ENCODE data around the gene ANKRD9.

ANKRD9 gene

DNA sequence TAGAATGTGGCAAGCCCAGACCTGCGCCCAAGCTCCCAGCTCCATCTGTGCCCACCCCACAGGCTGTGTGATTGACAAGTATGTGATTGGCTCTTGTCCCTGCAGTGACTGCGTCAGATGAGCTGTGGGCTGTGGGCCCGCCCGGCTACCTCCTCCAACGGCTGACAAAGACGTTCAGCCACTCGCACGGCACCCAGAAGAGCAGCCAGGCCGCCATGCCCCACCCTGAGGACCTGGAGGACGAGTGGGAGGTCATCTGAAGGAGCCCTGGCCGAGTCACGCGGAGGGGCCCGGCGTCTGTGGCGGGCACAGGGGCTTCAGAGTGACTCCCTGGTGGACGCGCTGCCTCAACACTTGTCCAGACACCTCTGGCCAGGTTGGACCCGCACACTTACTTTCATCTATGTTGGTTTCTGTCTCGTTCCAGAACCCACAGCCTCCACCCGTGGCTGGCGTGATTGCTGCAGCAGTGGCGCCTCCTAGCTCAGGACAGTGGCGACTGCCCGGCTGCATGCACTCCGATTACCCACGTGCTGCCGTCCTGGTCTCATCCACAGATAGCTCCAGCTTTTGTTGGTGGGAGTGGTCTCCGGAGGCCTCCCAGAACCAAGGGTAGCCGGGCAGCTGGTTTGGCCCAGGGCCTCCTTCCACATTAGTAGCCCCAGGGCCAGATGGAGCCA, 11.4 kb downstream of the ANKRD9 start:
- no peak for DNase-seq (ENCODE audit: low read depth)

DNA sequence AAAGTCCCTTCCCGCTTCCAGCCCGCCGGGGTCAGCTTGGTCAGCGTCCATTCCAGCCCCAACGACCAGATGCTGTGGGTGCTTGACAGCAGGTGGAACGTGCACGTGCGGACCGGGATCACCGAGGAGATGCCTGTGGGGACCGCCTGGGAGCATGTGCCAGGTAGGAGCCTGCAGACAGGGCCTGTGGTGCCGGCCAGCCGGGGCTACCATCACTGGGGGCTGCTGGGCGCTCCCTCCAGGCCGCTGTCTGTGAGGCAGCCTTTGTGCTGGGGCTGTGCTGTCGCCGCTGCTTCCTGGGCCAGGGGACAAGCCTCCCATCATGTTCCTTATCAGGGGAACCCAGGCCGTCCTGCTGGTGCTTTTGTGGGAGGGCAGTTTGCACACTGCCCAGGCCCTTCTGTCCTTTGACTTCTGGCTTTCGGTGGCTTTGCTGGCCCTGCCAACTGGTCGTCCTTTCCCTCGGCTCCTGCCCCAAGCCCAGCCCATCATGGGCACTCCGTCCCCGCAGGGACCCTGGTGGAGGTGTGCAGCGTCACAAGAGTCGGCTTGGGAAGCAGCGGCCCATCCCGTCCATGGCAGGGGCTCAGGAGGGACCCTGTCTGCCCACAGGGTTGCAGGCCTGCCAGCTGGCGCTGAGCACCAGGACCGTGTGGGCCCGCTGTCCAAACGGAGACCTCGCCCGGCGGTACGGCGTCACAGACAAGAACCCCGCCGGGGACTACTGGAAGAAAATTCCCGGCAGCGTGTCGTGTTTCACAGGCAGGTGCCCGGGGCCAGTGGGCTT, 12.4 kb downstream of the ANKRD9 start:
- no peak for DNase-seq (ENCODE audit: low read depth)

DNA sequence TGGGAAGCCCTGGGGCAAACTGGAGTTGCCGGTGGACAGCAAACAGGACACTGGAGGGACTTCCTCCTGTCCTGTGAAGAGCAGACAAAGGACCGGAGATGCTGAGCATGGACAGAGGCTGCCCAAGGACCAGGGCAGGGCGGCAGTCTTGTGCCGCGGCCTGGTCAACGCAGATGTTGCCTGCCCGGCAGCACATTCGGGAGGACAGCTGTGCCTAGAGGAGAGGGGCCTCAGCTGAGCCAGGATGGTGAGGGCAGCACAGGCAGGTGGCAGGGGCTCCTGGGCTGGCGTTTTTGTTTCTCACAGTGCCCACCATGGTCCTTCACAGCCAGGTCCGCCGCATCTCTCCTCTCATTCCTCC, 13.3 kb downstream of the ANKRD9 start:
- no peak for DNase-seq (ENCODE audit: low read depth)

DNA sequence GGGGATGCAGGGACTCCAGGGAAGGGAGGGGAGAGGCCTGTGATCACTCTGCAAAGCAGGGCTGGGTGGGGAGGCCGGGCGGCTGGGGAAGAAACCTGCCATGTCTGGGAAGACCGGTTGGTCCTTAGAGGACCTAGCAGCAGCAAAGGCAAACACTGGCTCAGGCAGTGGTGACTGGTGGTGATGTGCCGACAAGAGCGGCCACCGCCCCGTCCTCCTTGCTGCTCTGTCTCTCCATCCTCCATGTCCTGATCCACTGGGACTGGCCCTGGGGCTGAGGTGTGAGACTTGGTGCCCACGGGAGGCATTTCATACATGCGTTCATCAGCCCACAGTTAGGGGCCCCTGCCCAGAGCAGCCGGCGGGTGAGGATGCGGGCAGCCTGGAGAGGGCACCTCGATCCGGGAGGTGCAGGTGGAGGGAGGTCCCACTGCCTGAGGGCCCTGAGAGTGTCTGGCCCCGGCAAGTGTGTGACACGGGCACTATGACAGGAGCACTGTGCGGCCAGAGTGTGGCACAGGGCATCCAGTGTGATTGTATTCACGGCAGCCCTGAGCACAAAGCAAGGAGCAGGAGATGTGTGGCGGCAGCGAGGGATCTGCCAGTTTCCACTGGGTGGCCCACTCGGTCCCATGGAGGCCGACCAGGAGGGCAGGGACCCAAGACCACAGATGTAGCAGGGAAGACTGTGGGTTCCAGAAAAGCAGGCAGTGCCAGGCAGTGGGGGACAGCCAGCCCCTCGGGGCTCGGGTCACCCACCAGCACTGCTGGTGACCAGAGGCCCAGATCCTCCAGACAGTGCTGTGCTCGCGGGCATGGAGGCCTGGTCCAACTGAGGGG, 13.9 kb downstream of the ANKRD9 start:
- DNase-seq (ENCODE audit: low read depth): no peak

DNA sequence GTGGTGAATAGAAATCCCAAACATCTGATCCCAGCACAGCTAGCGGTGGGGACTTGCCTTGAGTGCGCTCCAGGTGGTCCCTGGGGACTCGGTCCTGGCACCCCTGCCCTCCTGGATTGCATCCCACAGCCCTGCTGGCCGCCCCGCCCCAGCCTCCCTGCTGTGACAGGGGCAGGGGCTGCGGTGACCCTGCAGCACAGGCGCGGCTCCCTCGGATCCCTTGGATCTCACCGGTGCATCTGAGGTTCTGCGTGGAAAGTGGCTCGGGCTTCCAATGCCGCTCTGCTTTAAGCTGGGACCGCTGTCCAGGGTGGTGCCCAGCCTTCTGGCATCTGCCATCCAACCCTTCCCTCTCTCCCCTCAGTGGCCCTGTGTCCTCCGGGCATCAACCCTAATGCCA, 16.0 kb downstream of the ANKRD9 start:
- no peak for DNase-seq (ENCODE audit: low read depth)

- no peak for DNase-seq (ENCODE audit: low read depth)
Observed at GRCh38 chr14:102493096-102493495, 16.5 kb downstream of the ANKRD9 start.

GRCh38 chr14:102492531-102492910, 17.1 kb downstream of the ANKRD9 start:
- DNase-seq (ENCODE audit: low read depth): no peak

DNA sequence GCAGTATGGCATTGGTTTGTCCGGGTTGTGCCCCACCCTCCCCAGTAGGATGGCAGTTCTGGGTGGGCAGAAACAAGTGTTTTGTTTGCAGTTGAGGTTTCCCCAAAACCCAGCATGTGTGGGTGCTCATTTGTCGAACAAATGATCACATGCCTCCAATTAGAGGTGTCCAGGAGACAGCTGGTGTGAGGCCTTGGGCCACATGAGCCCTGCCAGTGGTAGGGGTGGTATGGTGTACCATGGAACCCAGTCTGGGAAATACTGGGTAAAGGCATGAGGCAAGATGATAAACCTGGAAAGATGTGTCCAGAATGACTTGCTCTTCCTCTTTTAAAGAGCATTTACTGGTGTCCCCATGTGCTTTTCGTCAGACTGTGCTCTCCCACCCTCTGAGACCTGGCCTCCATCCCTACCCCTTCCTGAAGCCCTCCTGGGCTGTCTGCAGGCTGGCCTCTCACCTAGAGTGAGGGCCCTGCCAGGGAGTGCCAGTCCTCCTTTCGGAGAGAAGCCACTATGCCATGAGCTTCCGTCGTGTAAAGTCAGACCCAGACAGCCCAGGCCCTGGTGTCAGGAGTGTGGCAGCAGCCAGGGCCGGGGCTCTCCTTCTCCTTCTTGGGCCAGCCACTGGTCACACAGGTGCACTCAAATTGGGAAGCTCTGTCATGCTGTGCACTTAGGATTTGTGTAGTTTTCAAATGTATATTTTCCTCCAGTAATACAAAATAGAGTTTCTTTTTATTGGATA, 17.6 kb downstream of the ANKRD9 start:
- no peak for DNase-seq (ENCODE audit: low read depth)

DNA sequence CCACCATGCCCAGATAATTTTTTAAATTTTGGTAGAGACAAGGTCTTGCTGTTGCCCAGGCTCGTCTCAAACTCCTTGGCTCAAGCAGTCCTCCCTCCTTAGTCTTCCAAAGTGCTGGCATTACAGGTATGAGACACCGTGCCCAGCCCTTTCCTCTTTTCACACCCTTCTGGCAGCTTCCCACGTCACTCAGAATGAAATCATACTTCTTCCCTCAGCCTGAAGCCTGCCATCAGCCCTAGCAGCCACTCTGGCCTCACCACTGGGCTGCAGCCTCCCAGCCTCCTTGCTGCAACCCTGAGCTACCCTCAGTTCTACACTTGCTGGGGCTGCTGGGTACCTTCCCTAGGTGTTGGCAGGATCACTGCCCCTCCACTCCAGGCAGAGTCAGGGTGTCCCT, 18.2 kb downstream of the ANKRD9 start:
- no peak for DNase-seq (ENCODE audit: low read depth)

- DNase-seq (ENCODE audit: low read depth): no peak
Observed at GRCh38 chr14:102490456-102490855, 19.1 kb downstream of the ANKRD9 start.

DNA sequence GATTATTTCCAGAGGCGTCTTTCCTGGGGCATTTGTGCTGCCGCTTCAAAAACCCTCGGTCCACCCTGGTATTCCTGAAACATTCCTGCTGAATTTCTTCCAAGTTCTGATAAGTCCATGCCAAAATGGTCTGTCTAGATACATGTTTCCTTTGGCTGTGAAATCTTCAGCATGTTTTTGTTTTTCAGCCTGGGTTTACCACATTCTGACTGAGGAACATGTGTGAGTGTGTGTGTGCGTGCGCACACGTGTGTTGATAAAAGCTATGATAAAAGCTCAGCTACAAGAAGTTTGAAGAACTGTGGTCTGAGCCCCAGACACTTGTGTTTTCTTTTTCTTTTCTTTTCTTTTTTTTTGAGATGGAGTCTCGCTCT, 22.4 kb downstream of the ANKRD9 start:
- DNase-seq (ENCODE audit: low read depth): no peak

GRCh38 chr14:102486513-102487203, 22.9 kb downstream of the ANKRD9 start:
- DNase-seq (ENCODE audit: low read depth): no peak

- no peak for DNase-seq (ENCODE audit: low read depth)
Observed at GRCh38 chr14:102485693-102486512, 23.7 kb downstream of the ANKRD9 start.

DNA sequence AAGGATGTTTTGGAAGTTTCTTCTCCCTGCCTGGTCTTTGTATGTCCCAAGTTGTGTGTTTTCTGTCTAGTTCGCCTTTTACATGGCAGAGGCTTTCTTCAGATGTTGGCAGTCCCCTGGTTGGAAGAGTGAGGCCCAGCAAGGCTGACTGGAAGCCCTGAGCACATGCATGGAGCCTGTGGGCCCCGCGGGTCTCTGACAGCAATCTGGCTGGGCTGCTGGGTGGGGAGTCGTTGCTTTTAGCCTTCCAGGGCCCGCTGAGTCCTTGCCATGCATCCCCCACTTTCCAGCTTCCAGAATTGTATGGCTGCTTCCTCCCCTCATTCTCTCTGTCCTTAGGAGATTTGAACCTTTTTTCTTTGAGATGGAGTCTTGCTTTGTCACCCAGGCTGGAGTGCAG, 25.3 kb downstream of the ANKRD9 start:
- DNase-seq (ENCODE audit: low read depth): no peak

DNA sequence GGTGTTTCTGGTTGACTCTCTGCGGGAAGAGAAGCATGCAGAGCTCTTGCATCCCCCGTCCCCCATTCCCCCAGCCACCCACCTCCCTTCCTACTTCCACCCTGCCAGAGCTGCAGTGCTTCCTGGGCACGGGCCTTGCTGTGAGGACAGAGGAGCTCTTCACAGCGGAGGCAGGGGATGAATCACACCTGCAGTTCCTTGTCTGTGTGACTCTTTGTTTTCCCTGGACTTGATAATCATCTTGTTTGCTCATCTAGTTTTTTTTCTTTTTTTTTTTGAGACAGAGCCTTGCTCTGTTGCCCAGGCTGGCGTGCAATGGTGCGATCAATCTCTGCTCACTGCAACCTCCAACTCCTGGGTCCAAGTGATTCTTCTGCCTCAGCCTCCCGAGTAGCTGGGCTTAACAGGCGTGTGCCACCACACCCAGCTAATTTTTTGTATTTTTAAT, 27.8 kb downstream of the ANKRD9 start:
- DNase-seq (ENCODE audit: low read depth): no peak

- no peak for DNase-seq (ENCODE audit: low read depth)
Observed at GRCh38 chr14:102481371-102481770, 28.2 kb downstream of the ANKRD9 start.

DNA sequence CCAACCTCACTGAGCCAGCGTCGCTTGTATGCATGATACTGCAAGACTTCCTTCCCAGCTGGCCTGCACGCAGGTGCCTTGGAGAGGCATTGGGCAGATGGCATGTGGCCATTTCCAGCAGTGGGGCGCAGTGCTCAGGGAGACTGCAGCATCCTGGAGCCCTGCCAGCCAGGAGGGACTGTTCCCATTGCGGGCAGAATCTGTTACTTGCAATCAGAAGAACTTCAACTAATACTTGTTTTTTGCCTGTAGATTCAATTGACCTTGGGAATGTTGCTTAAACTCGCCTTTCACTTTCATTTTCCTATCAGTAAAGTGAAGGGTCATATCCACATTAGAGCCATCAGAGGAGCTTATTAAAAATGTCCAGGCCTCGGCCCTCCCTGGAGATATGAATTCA, 29.8 kb downstream of the ANKRD9 start:
- no peak for DNase-seq (ENCODE audit: low read depth)

DNA sequence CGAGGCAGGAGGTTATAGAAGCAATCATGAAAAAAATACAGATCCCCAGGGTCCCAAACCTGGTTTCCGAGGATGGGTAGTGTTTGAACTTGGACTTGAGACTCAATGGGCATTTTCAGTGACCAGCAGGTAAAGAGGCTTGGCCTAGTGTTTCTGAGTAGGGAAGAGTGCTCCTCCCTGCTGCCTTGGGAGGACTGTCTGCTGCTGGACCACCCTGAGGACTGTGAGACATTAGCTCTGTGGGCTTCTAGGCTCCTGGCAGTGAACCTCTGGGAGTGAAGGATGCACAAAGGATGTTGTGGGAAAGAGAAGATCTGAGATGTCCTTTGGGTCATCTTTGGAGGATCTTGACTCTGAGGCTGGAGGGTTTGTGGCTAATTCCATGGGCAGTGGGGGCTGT, 30.5 kb downstream of the ANKRD9 start:
- DNase-seq (ENCODE audit: low read depth): no peak

DNA sequence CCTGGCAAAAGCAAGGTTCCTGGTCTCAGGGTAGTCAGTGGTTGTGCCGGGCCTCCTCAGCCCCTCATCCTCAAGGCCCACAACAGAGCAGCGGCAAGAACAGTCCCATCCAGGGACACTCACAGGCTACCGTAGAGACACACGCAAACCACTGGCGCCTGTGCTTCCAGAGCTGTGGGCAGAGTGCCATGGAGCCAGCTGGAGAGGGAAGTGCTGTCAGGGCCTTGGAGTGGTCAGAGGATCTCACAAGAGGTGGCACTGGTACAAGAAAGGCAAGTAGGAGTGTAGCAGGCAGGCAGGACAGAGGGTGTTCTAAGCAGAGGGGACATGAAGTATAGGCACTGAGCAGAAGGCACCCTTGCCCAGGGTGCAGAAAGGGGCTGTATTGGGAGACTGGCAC, 34.6 kb downstream of the ANKRD9 start:
- no peak for DNase-seq (ENCODE audit: low read depth)

DNA sequence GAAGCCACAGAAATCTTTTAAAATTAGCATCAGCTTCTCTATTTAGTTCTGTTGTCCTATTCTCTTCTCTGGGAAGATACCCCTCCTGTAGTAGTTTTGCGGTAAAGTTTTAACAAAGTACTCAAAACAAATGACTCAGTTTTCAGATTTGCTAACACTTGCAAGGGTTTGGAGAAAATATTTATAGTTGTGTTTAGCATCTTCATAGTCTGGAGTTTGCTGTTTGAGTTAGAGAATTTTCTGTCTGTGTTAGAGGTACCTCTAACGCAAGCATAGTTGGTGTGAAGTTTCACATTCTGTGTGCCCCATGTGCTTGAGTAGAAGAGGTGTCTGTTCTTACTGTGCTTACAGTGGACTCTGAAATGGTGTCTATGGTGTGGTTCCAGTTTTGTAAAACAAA, 36.0 kb downstream of the ANKRD9 start:
- no peak for DNase-seq (ENCODE audit: low read depth)

DNA sequence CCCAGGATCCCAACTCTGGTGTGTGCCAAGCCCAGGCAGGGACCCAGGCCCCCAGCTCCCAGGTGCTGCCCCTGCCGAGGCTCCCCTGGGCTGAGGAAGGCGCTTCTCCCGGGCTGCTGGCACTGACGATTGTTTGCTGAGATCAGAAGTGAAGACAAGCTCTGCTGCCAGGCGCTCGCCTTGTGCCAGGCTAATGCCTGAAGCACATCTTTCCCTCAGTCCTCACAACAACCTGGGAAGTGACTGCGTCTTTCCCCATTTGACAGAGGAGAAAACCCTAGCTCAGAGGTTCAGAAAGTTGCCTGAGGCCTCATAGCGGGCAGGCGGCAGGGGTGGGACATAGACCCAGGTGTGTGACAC, 36.8 kb downstream of the ANKRD9 start:
- DNase-seq (ENCODE audit: low read depth): no peak

Measured in stimulated activated CD8-positive, alpha-beta memory T cell treated with anti-CD3 and anti-CD28 coated beads, Interleukin-12 subunit alpha, Interleukin-12 subunit beta, amount 100 ng/mL, for 1 hour (primary cell).